Measurements from ENCODE around the gene ADCY2.

Gene ADCY2

GRCh38 chr5:7576023-7576715 lies 180.2 kb downstream of the ADCY2 start:
- Mint-ChIP-seq H3K4me3 (peak overlapping the region; percentile 18), H3K9me3 (peaks cover 17% of the 10 kb centered on the region), H3K36me3 (ENCODE audit: low read depth) (peaks cover 42% of the 10 kb centered on the region), H3K27ac (no peak overlapping the region), H3K27me3 (ENCODE audit: low read depth, poor library complexity) (peaks cover 6% of the 10 kb centered on the region), H3K4me1 (peaks cover 30% of the 10 kb centered on the region)
- peak; percentile 59 for DNase-seq
- TF ChIP-seq CTCF (IDR thresholded peaks at IDR 0.05) = no peak

- Mint-ChIP-seq H3K9me3 (peaks cover 5% of the 10 kb centered on the region), H3K27ac (no peak overlapping the region), H3K4me3 (no peak overlapping the region), H3K36me3 (ENCODE audit: low read depth) (peaks cover 29% of the 10 kb centered on the region), H3K27me3 (ENCODE audit: low read depth, poor library complexity) (peaks cover 6% of the 10 kb centered on the region), H3K4me1 (peaks cover 30% of the 10 kb centered on the region)
- no peak for DNase-seq
- TF ChIP-seq CTCF (IDR thresholded peaks at IDR 0.05) = no peak
These were observed 181.4 kb downstream of the ADCY2 start for GRCh38 chr5:7577381-7577780.

GRCh38 chr5:7578071-7578470 lies 182.1 kb downstream of the ADCY2 start:
- Mint-ChIP-seq H3K27ac (no peak overlapping the region), H3K27me3 (ENCODE audit: low read depth, poor library complexity) (peaks cover 6% of the 10 kb centered on the region), H3K36me3 (ENCODE audit: low read depth) (peaks cover 23% of the 10 kb centered on the region), H3K9me3 (peaks cover 2% of the 10 kb centered on the region), H3K4me1 (peaks cover 30% of the 10 kb centered on the region), H3K4me3 (no peak overlapping the region)
- TF ChIP-seq CTCF (IDR thresholded peaks at IDR 0.05) = no peak
- DNase-seq = no peak

GRCh38 chr5:7584749-7585148 lies 188.8 kb downstream of the ADCY2 start:
- H3K27me3 Mint-ChIP-seq (ENCODE audit: low read depth, poor library complexity) = no peaks in the 10 kb centered on the region
- peaks cover 9% of the 10 kb centered on the region for H3K36me3 Mint-ChIP-seq (ENCODE audit: low read depth)
- H3K4me3 Mint-ChIP-seq = no peak overlapping the region
- no peaks in the 10 kb centered on the region for H3K4me1 Mint-ChIP-seq
- H3K9me3 Mint-ChIP-seq = no peaks in the 10 kb centered on the region
- DNase-seq = no peak
- no peak overlapping the region for H3K27ac Mint-ChIP-seq
- no peak for TF ChIP-seq CTCF (IDR thresholded peaks at IDR 0.05)

GRCh38 chr5:7585807-7586206 lies 189.9 kb downstream of the ADCY2 start:
- DNase-seq = no peak
- H3K4me1 Mint-ChIP-seq = no peaks in the 10 kb centered on the region
- H3K27ac Mint-ChIP-seq = no peak overlapping the region
- no peaks in the 10 kb centered on the region for H3K9me3 Mint-ChIP-seq
- H3K4me3 Mint-ChIP-seq = no peak overlapping the region
- no peak for TF ChIP-seq CTCF (IDR thresholded peaks at IDR 0.05)
- H3K36me3 Mint-ChIP-seq (ENCODE audit: low read depth) = peaks cover 7% of the 10 kb centered on the region
- H3K27me3 Mint-ChIP-seq (ENCODE audit: low read depth, poor library complexity) = no peaks in the 10 kb centered on the region

- Mint-ChIP-seq H3K27me3 (ENCODE audit: low read depth, poor library complexity) (no peaks in the 10 kb centered on the region), H3K27ac (peak overlapping the region; percentile 68), H3K4me1 (no peaks in the 10 kb centered on the region), H3K4me3 (no peak overlapping the region), H3K9me3 (no peaks in the 10 kb centered on the region), H3K36me3 (ENCODE audit: low read depth) (peaks cover 7% of the 10 kb centered on the region)
- TF ChIP-seq CTCF (IDR thresholded peaks at IDR 0.05) = no peak
- DNase-seq = no peak
These were observed 190.5 kb downstream of the ADCY2 start for GRCh38 chr5:7586480-7586879.
